NCI-H1436 (cell line): ENCODE measurements around the gene CNOT6.
A peak's percentile ranks its signal among the peaks of the same experiment; 100 is the strongest.
"Not testable (repeated sequence)": the region's sequence is repeated elsewhere in the genome, so short reads cannot be mapped to it uniquely, and the experiment has no call there.

Source experiments
- DNase-seq: peaks from one replicate; lab custom pipeline; 2025; lab: John Stamatoyannopoulos, UW

Gene CNOT6

DNA sequence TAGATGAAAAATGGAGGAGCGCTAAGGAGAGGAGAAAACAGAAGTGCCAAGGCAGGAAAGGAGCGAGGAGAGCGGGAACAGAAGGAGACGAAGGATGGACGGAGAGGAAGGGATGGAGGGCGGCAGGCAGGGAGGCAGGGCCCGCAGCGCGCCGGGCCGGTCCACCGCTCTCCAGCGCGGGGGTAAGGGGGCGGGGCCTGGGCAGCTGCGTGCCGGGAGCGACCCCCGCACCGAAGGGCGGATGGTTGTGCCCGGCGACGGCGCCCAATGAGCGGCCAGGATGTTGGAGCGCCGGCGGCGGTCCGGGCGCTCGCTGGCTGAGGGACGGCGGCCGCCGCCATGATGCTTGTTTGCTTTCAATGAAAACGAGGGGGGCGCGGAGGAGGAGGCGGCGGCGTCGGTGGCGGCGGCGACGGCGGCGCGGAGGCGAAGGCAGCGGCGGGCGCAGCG is at the start of gene CNOT6:
Gene CNOT6 (plus strand): TSS at position 320 of the 450 bp plus-strand sequence. CDS start 34,898 bp downstream, outside the sequence.
- peak; percentile 75 for DNase-seq

DNA sequence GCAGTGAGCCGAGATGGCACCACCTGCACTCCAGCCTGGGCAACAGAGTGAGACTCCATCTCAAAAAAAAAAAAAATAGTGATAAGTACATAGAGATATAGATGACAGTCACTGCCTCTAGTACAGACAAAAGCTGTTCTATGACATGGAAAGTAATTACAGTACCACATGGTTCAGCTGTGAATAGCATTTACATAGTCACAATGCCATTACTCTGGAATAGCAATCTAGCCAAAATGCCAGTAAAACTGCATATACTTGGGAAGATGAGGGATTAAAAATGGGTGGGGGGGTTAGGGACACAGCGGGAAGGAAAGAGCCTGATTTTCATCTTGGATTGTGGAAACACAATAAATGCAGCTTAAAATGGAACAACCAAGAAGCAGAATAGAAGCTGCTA is 39.4 kb upstream of the CNOT6 start:
- DNase-seq: no peak

DNA sequence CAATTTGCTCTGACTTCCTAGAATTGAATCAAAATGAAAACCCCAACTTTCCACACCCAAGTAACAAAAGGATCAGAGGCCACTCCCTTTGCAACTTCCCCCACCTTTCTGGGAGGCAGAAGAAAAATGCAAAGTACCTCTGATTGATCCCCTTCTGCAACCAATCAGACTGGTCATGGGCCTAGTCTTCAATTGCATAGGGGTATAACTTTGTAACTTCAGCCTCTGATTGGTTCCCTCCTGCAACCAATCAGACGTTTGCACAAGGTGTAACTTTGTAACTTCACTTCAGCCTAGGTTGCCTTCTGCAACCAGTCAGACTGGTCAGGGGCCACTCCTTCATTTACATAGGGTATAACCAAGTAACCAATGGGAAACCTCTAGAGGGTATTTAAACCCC is 38.3 kb upstream of the CNOT6 start:
- DNase-seq: no peak

GRCh38 chr5:180456792-180457191 is 37.4 kb upstream of the CNOT6 start:
- DNase-seq: no peak

GRCh38 chr5:180458852-180459673 is 35.1 kb upstream of the CNOT6 start:
- not testable (repeated sequence) for DNase-seq

- not testable (repeated sequence) for DNase-seq
Measured at GRCh38 chr5:180459674-180460142, 34.5 kb upstream of the CNOT6 start.

- DNase-seq: no peak
Measured at GRCh38 chr5:180460834-180461233, 33.3 kb upstream of the CNOT6 start.

GRCh38 chr5:180461303-180461702 is 32.9 kb upstream of the CNOT6 start:
- no peak for DNase-seq

- no peak for DNase-seq
Measured at GRCh38 chr5:180463216-180463900, 30.8 kb upstream of the CNOT6 start.

GRCh38 chr5:180463916-180464602 is 30.1 kb upstream of the CNOT6 start:
- DNase-seq: no peak

DNA sequence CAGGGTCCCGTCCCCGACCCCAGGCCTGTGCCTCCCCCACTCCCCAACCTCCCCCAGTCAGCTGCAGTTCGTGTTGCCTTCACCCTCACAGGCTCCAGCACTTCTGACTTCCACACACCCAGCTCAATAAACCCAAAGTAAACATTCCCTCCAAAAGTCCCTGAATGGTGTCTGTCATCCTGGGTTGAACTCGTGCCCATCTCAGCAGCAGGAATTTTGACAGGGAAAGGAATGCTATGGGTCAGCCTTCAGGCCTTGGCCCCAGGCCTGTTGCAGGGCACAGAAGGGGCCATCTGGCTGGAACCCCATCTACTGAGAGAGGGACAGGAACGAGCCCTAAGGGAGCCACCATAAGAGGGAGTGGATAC is 29.6 kb upstream of the CNOT6 start:
- no peak for DNase-seq

DNA sequence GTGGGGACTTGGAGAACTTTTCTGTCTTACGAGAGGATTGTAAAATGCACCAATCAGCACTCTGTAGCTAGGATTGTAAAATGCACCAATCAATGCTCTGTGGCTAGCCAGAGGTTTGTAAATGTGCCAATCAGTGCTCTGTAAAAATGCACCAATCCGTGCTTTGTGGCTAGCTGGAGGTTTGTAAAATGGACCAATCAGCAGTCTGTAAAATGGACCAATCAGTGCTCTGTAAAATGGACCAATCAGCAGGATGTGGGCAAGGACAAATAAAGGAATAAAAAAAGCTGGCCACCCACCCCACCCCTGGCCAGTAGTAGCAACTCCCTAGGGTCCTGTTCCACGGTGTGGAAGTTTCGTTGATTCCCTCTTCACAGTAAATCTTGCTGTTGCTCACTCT is 29.1 kb upstream of the CNOT6 start:
- not testable (repeated sequence) for DNase-seq

- DNase-seq: no peak
Measured at GRCh38 chr5:180466316-180466715, 27.9 kb upstream of the CNOT6 start.

DNA sequence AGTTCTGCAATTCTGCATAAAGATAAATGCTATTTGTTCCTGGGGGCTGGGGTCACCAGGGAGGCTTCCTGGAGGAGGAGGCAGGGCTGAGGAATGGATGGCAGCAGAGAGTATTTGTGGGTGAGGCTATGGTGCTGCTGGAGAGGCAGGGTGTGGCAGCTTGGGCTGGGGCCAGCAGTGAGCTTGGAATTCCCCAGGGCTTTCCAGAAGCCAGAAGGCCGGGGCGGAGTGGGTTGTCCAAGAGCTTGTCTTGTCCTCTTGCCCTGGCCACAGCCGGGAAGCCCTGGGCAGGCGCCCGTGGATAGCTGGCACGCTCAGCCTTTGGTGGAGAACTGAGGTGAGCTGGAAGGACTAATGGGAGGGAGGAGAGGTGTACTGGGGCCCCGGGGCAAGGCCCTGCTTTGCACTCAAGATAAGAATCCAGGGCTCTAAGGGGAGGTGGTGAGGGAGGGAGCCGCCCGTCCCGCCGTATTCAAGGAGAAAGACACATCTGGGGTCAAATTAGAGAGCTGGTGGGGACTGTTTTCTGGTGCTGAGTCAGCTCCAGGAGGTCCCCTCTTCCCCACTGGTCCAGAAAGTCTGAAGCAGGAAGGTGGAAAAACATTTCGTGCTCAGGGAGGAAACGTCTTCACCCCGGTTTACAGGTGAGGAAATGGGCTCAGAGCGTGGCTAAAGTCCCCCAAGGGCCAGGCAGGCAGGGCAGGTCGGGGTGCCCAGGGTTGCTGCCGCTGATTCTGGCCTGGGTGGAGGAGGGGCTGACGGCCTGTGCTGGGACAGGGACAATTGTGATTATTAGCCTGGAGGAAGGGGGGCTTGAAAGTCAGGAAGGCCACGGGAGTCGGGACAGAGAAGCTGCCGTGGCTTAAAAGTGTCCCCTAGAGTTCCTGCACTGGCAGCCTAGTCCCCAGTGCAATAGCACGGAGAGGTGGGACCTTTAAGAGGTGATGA is 26.9 kb upstream of the CNOT6 start:
- no peak for DNase-seq

DNA sequence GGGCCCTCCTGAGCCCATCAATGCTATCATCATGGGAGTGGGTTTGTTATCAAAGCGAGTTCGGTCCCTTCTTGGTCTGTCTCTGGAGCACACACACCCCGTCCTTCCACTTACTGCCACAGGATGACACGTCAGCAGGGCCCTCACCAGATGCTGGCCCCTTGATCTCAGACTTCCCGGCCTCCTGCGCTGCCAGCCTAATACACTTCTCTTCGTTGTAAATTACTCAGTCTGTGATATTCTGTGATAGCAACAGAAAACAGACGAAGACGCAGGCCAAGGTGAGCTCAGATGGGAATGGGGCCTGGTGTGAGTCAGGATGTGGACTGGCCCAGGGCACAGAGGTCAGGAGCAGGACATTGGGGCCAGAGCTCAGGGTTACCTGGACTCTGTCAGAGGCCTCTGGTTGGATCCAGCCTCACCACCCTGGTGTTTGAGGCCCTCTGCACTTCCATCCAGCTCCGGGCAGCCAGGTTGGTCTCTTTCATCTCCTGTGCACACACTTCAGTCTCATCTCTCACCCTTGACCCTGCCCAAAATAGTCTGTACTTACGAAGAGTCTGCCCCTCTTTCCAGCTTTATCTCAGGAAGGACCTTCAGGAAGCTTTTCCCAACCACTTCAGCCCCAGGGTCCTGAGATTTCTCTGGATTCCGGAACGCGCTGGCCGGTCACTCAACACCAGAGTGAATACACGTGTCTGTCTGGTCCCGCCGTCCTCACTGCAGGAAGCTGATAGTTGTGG is 26.0 kb upstream of the CNOT6 start:
- no peak for DNase-seq

DNA sequence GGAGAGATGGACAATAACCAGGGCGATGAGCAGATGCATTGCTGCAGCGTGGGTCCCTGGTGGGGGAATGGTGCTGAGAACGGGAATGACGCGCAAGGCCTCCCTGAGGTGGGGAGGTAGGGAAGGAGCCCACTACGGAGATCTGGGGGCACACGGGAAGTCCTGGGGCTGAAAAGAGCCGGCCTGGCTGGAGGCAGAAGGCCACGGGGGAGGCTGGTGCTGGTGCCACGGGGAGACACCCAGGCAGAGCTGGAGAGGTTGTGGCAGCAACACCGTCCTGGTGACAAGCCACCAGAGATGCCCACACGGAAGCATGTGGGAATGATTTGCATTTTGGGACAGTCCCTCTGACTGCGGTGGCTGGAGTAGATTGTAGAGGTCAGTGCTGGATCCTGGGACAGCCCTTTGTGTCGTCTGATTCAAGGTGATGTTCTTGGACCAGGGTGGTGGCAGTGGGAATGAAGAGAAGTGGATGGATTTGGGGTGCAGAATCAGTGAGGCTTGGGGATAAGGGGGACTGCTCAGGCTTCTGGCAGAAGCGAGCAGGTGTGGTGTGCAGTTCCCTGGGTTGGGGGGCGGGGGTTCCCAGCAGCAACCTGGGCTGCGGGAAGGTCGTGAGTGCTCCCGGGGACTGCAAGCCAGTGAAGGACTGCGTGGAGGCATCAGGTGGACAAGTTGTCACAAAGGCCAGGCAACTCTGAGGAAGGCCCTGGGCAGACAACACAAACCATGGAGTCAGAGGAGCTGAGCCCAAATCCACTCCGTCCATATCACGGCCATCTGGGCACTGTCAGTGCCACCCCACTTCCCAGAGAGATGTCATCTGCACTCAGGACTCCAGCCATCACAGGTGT is 25.2 kb upstream of the CNOT6 start:
- DNase-seq: no peak

GRCh38 chr5:180469586-180469865 is 24.7 kb upstream of the CNOT6 start:
- no peak for DNase-seq

DNA sequence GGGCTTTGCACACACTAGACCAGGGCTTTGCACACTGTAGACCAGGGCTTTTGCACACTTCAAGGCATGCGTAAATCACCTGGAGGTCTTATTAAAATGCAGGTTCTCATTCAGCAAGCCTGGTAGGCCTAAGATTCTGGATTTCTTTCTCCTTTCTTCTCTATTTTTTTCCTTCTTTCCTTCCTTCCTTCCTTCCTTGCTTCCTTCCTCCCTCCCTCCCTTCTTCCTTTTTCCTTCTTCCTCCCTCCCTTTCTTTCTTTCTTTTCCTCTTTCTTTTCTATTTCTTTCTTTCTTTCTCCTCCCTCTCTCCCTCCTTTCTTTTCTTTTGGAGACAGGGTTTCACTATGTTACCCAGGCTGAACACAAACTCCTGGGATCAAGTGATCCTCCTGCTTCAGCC is 24.3 kb upstream of the CNOT6 start:
- DNase-seq: no peak

GRCh38 chr5:180470361-180470760 is 23.8 kb upstream of the CNOT6 start:
- no peak for DNase-seq

- DNase-seq: peak; percentile 26
Measured at GRCh38 chr5:180470966-180471582, 23.1 kb upstream of the CNOT6 start.
